HepG2 (cell line): ENCODE data around the gene TMF1. TPM values are rescaled to one million over a fixed set of nuclear protein-coding genes. Genes with fewer than 3 reads are reported as not detected.
A peak's percentile ranks its signal among the peaks of the same experiment; 100 is the strongest.

ENCODE experiments used
- CREM ChIP-seq, 2 experiments: sonication (generic) in 1 of 2; formaldehyde crosslinking in 1 of 2; IDR thresholded peaks; 2 replicates each; pipeline versions ENCODE4 v1.4.0 to v1.6.1; 2016 to 2020; ENCODE audit warnings: antibody characterized with exemption in 1 of 2, mild to moderate bottlenecking in 1 of 2, missing genetic modification reagents in 1 of 2
- FOXM1 ChIP-seq: sonication (generic); formaldehyde crosslinking; IDR thresholded peaks from 2 replicates; pipeline ENCODE4 v1.5.0; 2020; ENCODE audit warnings: missing genetic modification reagents
- GABPB1 ChIP-seq: IDR thresholded peaks from 2 replicates; pipeline ENCODE4 v1.6.1; 2016; ENCODE audit warnings: mild to moderate bottlenecking, missing genetic modification reagents, moderate library complexity, missing compliant biosample characterization
- HNF4A ChIP-seq: sonication (generic); formaldehyde crosslinking; IDR thresholded peaks from 2 replicates; pipeline ENCODE4 v1.4.0; 2020; ENCODE audit warnings: missing genetic modification reagents
- REXO4 ChIP-seq: sonication (generic); formaldehyde crosslinking; IDR thresholded peaks from 2 replicates; pipeline ENCODE4 v1.8.0; 2022; ENCODE audit warnings: missing genetic modification reagents, mild to moderate bottlenecking, borderline replicate concordance
- TAF15 ChIP-seq: fragments of 200-400 bp; formaldehyde crosslinking; IDR thresholded peaks from one replicate; pipeline ENCODE4 v1.6.1; 2018; ENCODE audit warnings: mild to moderate bottlenecking, low read depth, low read length; ENCODE audit not compliant: poor library complexity, severe bottlenecking
- U2AF2 ChIP-seq: fragments of 200-400 bp; formaldehyde crosslinking; IDR thresholded peaks from 2 replicates; pipeline ENCODE4 v1.6.1; 2017; ENCODE audit warnings: low read depth, mild to moderate bottlenecking, low read length
- ZBTB21 ChIP-seq: sonication (generic); formaldehyde crosslinking; IDR thresholded peaks from 2 replicates; pipeline ENCODE4 v1.4.0; 2020; ENCODE audit warnings: missing genetic modification reagents
- ZKSCAN8 ChIP-seq: IDR thresholded peaks from 2 replicates; pipeline ENCODE4 v1.6.1; 2016; ENCODE audit warnings: borderline replicate concordance, missing genetic modification reagents, missing compliant biosample characterization
- ZNF446 ChIP-seq: sonication (generic); formaldehyde crosslinking; IDR thresholded peaks from 2 replicates; pipeline ENCODE4 v1.5.0; 2020; ENCODE audit warnings: mild to moderate bottlenecking, missing genetic modification reagents
- ZNF776 ChIP-seq: sonication (generic); formaldehyde crosslinking; IDR thresholded peaks from 2 replicates; pipeline ENCODE4 v1.4.0; 2020; ENCODE audit warnings: mild to moderate bottlenecking, missing genetic modification reagents
- ZNF782 ChIP-seq: sonication (generic); formaldehyde crosslinking; IDR thresholded peaks from 2 replicates; pipeline ENCODE4 v1.4.0; 2020; ENCODE audit warnings: missing genetic modification reagents, mild to moderate bottlenecking, borderline replicate concordance
- polyA plus RNA-seq, 8 experiments: library from polyadenylated mRNA; depleted of rRNA in 3 of 8; stranded (reverse) in 7 of 8; unstranded in 1 of 8; fragments of >200 nt; fragmentation: Illumina TruSeq in 4 of 8; extraction: Trizol in 4 of 8; gene quantifications; 2 replicates each; pipeline versions ENCODE4 v1.2.1 to v1.2.3, GENCODE V29; 2011 to 2016; ENCODE audit warnings: low read depth in 4 of 8, missing spikeins in 1 of 8, mixed read lengths in 1 of 8; ENCODE audit not compliant: insufficient read depth in 1 of 8
- total RNA-seq, 5 experiments: library from RNA; depleted of rRNA; stranded (reverse); fragments of >200 nt; fragmentation: Illumina TruSeq; extraction: Trizol; gene quantifications; 2 replicates each; pipeline ENCODE4 v1.2.3, GENCODE V29; 2016; ENCODE audit warnings: low read depth in 1 of 5
- TF ChIP-seq, protein P1 (sequence below): sonication (generic); formaldehyde crosslinking; IDR thresholded peaks from 2 replicates; pipeline ENCODE4 v1.5.0; 2020; ENCODE audit warnings: mild to moderate bottlenecking, missing genetic modification reagents, borderline replicate concordance
- TF ChIP-seq, protein P2 (sequence below): IDR thresholded peaks from 2 replicates; pipeline ENCODE4 v1.4.0; 2020; ENCODE audit warnings: mild to moderate bottlenecking, missing genetic modification reagents

TMF1 gene
- total and polyA plus RNA-seq, 2 of the 13 experiments (the other 11 are each of a cell fraction or from before 2014, with no cell fraction given) = 12.1 to 38.4 TPM

DNA sequence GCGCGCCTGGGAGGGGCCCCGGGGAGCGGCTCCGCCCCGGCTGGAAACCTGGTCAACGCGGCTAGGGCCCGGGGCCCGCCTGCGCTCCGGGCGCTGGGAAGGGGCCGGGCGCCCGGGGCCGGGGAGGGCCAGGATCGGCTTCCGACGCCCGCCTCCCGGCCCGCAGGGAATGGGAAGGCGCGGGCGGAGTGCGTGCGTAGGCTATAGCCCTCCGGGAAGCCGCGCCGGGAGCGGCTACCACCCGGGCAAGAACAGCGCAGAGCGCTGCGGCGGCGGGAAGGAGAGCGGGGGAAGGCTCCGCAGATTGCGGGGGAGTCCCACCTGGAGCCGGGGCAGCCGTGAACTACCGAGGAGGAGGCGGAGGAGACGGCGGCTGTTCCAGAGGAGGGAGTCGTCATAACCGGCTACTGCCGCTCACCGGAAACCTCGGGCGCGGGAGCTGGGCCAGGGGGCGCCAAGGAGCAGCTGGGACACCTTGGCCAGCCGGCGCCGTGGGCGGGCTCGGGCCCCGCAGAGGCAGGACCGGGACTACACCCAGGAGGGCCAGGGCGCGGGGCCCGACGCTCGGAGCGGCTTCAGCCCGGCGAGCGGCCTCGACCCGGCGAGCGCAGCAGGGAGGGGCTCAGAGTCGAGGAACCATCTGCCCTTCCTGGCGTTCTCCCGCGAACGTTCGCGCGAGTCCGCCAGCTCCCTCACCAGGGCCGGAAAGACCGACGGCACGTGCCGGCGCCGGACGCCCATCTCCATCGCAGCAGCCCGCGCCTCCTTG, 38.7 kb downstream of the TMF1 start, which contains the start of gene EOGT (continued):
- TF ChIP-seq, protein P1, sequence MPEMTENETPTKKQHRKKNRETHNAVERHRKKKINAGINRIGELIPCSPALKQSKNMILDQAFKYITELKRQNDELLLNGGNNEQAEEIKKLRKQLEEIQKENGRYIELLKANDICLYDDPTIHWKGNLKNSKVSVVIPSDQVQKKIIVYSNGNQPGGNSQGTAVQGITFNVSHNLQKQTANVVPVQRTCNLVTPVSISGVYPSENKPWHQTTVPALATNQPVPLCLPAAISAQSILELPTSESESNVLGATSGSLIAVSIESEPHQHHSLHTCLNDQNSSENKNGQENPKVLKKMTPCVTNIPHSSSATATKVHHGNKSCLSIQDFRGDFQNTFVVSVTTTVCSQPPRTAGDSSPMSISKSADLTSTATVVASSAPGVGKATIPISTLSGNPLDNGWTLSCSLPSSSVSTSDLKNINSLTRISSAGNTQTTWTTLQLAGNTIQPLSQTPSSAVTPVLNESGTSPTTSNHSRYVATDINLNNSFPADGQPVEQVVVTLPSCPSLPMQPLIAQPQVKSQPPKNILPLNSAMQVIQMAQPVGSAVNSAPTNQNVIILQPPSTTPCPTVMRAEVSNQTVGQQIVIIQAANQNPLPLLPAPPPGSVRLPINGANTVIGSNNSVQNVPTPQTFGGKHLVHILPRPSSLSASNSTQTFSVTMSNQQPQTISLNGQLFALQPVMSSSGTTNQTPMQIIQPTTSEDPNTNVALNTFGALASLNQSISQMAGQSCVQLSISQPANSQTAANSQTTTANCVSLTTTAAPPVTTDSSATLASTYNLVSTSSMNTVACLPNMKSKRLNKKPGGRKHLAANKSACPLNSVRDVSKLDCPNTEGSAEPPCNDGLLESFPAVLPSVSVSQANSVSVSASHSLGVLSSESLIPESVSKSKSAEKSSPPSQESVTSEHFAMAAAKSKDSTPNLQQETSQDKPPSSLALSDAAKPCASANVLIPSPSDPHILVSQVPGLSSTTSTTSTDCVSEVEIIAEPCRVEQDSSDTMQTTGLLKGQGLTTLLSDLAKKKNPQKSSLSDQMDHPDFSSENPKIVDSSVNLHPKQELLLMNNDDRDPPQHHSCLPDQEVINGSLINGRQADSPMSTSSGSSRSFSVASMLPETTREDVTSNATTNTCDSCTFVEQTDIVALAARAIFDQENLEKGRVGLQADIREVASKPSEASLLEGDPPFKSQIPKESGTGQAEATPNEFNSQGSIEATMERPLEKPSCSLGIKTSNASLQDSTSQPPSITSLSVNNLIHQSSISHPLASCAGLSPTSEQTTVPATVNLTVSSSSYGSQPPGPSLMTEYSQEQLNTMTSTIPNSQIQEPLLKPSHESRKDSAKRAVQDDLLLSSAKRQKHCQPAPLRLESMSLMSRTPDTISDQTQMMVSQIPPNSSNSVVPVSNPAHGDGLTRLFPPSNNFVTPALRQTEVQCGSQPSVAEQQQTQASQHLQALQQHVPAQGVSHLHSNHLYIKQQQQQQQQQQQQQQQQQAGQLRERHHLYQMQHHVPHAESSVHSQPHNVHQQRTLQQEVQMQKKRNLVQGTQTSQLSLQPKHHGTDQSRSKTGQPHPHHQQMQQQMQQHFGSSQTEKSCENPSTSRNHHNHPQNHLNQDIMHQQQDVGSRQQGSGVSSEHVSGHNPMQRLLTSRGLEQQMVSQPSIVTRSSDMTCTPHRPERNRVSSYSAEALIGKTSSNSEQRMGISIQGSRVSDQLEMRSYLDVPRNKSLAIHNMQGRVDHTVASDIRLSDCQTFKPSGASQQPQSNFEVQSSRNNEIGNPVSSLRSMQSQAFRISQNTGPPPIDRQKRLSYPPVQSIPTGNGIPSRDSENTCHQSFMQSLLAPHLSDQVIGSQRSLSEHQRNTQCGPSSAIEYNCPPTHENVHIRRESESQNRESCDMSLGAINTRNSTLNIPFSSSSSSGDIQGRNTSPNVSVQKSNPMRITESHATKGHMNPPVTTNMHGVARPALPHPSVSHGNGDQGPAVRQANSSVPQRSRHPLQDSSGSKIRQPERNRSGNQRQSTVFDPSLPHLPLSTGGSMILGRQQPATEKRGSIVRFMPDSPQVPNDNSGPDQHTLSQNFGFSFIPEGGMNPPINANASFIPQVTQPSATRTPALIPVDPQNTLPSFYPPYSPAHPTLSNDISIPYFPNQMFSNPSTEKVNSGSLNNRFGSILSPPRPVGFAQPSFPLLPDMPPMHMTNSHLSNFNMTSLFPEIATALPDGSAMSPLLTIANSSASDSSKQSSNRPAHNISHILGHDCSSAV (CRISPR knock-in tag) = no peak
- TF ChIP-seq ZKSCAN8 (CRISPR knock-in tag) (peak; percentile 37; the same call in 1 of the 2 replicates), ZBTB21 (CRISPR knock-in tag) (no peak), REXO4 (CRISPR knock-in tag) (no peak), U2AF2 (no peak), CREM (IDR thresholded peaks at IDR 0.05) (no peak), CREM (CRISPR knock-in tag; IDR thresholded peaks at IDR 0.05) (no peak), ZNF782 (peak; percentile 25; the same call in 1 of the 2 replicates), ZNF776 (peak; percentile 96), GABPB1 (CRISPR knock-in tag) (peak; percentile 91), HNF4A (no peak), ZNF446 (CRISPR knock-in tag) (peak; percentile 74; the same call in 1 of the 2 replicates), FOXM1 (CRISPR knock-in tag) (no peak), TAF15 (no peak)
- TF ChIP-seq, protein P2, sequence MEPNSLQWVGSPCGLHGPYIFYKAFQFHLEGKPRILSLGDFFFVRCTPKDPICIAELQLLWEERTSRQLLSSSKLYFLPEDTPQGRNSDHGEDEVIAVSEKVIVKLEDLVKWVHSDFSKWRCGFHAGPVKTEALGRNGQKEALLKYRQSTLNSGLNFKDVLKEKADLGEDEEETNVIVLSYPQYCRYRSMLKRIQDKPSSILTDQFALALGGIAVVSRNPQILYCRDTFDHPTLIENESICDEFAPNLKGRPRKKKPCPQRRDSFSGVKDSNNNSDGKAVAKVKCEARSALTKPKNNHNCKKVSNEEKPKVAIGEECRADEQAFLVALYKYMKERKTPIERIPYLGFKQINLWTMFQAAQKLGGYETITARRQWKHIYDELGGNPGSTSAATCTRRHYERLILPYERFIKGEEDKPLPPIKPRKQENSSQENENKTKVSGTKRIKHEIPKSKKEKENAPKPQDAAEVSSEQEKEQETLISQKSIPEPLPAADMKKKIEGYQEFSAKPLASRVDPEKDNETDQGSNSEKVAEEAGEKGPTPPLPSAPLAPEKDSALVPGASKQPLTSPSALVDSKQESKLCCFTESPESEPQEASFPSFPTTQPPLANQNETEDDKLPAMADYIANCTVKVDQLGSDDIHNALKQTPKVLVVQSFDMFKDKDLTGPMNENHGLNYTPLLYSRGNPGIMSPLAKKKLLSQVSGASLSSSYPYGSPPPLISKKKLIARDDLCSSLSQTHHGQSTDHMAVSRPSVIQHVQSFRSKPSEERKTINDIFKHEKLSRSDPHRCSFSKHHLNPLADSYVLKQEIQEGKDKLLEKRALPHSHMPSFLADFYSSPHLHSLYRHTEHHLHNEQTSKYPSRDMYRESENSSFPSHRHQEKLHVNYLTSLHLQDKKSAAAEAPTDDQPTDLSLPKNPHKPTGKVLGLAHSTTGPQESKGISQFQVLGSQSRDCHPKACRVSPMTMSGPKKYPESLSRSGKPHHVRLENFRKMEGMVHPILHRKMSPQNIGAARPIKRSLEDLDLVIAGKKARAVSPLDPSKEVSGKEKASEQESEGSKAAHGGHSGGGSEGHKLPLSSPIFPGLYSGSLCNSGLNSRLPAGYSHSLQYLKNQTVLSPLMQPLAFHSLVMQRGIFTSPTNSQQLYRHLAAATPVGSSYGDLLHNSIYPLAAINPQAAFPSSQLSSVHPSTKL (CRISPR knock-in tag) = peak; percentile 45
